Measurements from ENCODE around the gene RER1.

DNA sequence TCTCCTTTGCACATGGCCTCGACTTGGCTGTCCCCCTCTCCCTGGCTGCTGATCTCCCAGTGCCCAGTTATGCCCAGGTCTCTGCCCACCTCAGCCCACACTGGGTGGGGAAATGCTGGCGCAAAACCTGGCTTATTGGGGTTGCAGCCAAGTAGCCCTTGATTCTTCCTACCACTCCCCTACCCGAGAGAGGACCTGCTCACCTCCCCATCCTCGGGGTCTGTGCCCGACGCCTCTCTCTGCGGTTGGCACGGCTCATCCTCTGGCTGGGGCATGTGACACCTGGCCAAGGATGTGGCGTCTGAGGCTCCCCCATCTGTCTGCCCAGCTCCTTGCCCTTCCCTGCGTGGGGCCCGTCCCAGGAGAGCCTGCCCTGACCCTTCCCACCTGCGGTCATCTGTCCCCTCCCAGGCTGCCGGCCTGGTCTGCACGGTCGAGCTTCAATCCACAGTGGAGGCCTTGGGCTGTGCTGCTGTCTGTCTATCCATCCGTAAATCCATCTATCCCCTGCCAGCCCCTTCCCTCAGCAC lies 27.2 kb downstream of the RER1 start:
- TF ChIP-seq, protein P1, sequence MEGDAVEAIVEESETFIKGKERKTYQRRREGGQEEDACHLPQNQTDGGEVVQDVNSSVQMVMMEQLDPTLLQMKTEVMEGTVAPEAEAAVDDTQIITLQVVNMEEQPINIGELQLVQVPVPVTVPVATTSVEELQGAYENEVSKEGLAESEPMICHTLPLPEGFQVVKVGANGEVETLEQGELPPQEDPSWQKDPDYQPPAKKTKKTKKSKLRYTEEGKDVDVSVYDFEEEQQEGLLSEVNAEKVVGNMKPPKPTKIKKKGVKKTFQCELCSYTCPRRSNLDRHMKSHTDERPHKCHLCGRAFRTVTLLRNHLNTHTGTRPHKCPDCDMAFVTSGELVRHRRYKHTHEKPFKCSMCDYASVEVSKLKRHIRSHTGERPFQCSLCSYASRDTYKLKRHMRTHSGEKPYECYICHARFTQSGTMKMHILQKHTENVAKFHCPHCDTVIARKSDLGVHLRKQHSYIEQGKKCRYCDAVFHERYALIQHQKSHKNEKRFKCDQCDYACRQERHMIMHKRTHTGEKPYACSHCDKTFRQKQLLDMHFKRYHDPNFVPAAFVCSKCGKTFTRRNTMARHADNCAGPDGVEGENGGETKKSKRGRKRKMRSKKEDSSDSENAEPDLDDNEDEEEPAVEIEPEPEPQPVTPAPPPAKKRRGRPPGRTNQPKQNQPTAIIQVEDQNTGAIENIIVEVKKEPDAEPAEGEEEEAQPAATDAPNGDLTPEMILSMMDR (IDR thresholded peaks at IDR 0.05; ENCODE audit: poor library complexity, severe bottlenecking): no peak
- TF ChIP-seq POLR2AphosphoS5 (IDR thresholded peaks at IDR 0.05) (no peak), MXI1 (conservative IDR thresholded peaks at IDR 0.05; ENCODE audit: poor library complexity, severe bottlenecking) (no peak), RAD21 (conservative IDR thresholded peaks at IDR 0.05) (no peak), SMC3 (conservative IDR thresholded peaks at IDR 0.05; ENCODE audit: poor library complexity) (no peak), EP300 (conservative IDR thresholded peaks at IDR 0.05; ENCODE audit: poor library complexity, severe bottlenecking) (no peak), EZH2 (IDR thresholded peaks at IDR 0.05; ENCODE audit: borderline replicate concordance, insufficient read depth, low read length, poor library complexity, severe bottlenecking) (no peak), TAF1 (IDR thresholded peaks at IDR 0.05; ENCODE audit: low read depth) (no peak)
- TF ChIP-seq, protein P2, sequence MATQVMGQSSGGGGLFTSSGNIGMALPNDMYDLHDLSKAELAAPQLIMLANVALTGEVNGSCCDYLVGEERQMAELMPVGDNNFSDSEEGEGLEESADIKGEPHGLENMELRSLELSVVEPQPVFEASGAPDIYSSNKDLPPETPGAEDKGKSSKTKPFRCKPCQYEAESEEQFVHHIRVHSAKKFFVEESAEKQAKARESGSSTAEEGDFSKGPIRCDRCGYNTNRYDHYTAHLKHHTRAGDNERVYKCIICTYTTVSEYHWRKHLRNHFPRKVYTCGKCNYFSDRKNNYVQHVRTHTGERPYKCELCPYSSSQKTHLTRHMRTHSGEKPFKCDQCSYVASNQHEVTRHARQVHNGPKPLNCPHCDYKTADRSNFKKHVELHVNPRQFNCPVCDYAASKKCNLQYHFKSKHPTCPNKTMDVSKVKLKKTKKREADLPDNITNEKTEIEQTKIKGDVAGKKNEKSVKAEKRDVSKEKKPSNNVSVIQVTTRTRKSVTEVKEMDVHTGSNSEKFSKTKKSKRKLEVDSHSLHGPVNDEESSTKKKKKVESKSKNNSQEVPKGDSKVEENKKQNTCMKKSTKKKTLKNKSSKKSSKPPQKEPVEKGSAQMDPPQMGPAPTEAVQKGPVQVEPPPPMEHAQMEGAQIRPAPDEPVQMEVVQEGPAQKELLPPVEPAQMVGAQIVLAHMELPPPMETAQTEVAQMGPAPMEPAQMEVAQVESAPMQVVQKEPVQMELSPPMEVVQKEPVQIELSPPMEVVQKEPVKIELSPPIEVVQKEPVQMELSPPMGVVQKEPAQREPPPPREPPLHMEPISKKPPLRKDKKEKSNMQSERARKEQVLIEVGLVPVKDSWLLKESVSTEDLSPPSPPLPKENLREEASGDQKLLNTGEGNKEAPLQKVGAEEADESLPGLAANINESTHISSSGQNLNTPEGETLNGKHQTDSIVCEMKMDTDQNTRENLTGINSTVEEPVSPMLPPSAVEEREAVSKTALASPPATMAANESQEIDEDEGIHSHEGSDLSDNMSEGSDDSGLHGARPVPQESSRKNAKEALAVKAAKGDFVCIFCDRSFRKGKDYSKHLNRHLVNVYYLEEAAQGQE (IDR thresholded peaks at IDR 0.05; ENCODE audit: borderline replicate concordance): no peak
